ENCODE measurements around the gene PSMD4. TPM values are rescaled to one million over a fixed set of nuclear protein-coding genes. Genes with fewer than 3 reads are reported as not detected.

Gene PSMD4
- total and polyA plus RNA-seq, 2 donors (not counting 1 experiment from before 2014, with no cell fraction given) = 136 to 142 TPM

- Histone ChIP-seq H3K4me2 (replicated peaks; ENCODE audit: low read depth, low read length, poor library complexity, severe bottlenecking) (no peak overlapping the region), H3K36me3 (replicated peaks in 1 of 2; ENCODE audit: control extremely low read depth in 1 of 2, control insufficient read depth in 1 of 2, extremely low read depth in 1 of 2, insufficient read depth in 2 of 2, low read length in 1 of 2) (peaks cover 2 to 80% of the 10 kb centered on the region in 2 experiments), H3K79me2 (ENCODE audit: control insufficient read depth, insufficient read depth, low read length) (peaks cover 76% of the 10 kb centered on the region), H3K9ac (ENCODE audit: low read length) (no peak overlapping the region), H3K9me3 (ENCODE audit: control extremely low read depth in 1 of 3, control insufficient read depth in 2 of 3, insufficient read depth in 1 of 3, low read length in 2 of 3) (no peaks in the 10 kb centered on the region), H3K27ac (ENCODE audit: low read length in 2 of 2) (no peak overlapping the region), H3K4me1 (ENCODE audit: control insufficient read depth in 2 of 2, insufficient read depth in 2 of 2, low read length in 2 of 2) (no peaks in the 10 kb centered on the region), H3K27me3 (replicated peaks in 1 of 4; ENCODE audit: control extremely low read depth in 1 of 4, control insufficient read depth in 3 of 4, insufficient read depth in 4 of 4, low read length in 3 of 4) (no peaks in the 10 kb centered on the region), H3K4me3 (ENCODE audit: control extremely low read depth in 1 of 5, extremely low read depth in 1 of 5, insufficient read depth in 1 of 5, low read depth in 2 of 5, low read length in 4 of 5) (no peak overlapping the region), H4K20me1 (ENCODE audit: control insufficient read depth, insufficient read depth, low read length, poor library complexity, severe bottlenecking) (peaks cover 60% of the 10 kb centered on the region), H2AFZ (ENCODE audit: insufficient read depth, low read depth, low read length, poor library complexity, severe bottlenecking) (no peak overlapping the region)
- POLR2A ChIA-PET = no interaction called here
- ATAC-seq (ENCODE audit: low read depth) (no peak), DNase-seq (no peak)
- Mint-ChIP-seq H3K27me3 (no peaks in the 10 kb centered on the region), H3K4me3 (no peak overlapping the region), H3K4me1 (peaks cover 22% of the 10 kb centered on the region), H3K27ac (no peak overlapping the region), H3K9me3 (ENCODE audit: insufficient read depth) (no peaks in the 10 kb centered on the region)
- CTCF ChIA-PET = interaction anchor here (1.0 to 7.8 kb wide), 2 partner anchors 13 to 26 kb away, joined by 3 to 45 read pairs; no protein-coding TSS in a partner anchor
- TF ChIP-seq CTCF (IDR thresholded peaks at IDR 0.05) (no peak), EZH2 (IDR thresholded peaks at IDR 0.05; ENCODE audit: borderline replicate concordance, insufficient read depth, low read depth, low read length, poor library complexity, severe bottlenecking) (no peak)
- intact Hi-C loops (cut with micrococcal nuclease) = no loop called here
- 60% methylated on average over 1 of the region's 3 CpGs for WGBS (ENCODE audit: insufficient coverage)
Measured at GRCh38 chr1:151314137-151314875, 59.8 kb downstream of the PSMD4 start.

- no peaks in the 10 kb centered on the region for H3K27me3 ChIP-seq (replicated peaks in 1 of 4; ENCODE audit: control extremely low read depth in 1 of 4, control insufficient read depth in 3 of 4, insufficient read depth in 4 of 4, low read length in 3 of 4)
- intact Hi-C loops (cut with micrococcal nuclease) = no loop called here
- Mint-ChIP-seq H3K27ac (no peak overlapping the region), H3K27me3 (no peaks in the 10 kb centered on the region), H3K4me3 (no peak overlapping the region), H3K4me1 (peaks cover 27% of the 10 kb centered on the region), H3K9me3 (ENCODE audit: insufficient read depth) (no peaks in the 10 kb centered on the region)
- H3K79me2 ChIP-seq (ENCODE audit: control insufficient read depth, insufficient read depth, low read length) = peaks cover 78% of the 10 kb centered on the region
- H4K20me1 ChIP-seq (ENCODE audit: control insufficient read depth, insufficient read depth, low read length, poor library complexity, severe bottlenecking) = peaks cover 66% of the 10 kb centered on the region
- no peaks in the 10 kb centered on the region for H3K4me1 ChIP-seq (ENCODE audit: control insufficient read depth in 2 of 2, insufficient read depth in 2 of 2, low read length in 2 of 2)
- no peak for ATAC-seq (ENCODE audit: low read depth)
- H3K4me2 ChIP-seq (replicated peaks; ENCODE audit: low read depth, low read length, poor library complexity, severe bottlenecking) = no peak overlapping the region
- DNase-seq = no peak
- ChIA-PET CTCF (interaction anchor here (1.8 to 7.8 kb wide), 2 partner anchors 14 to 25 kb away, joined by 4 to 45 read pairs; no protein-coding TSS in a partner anchor), POLR2A (no interaction called here)
- H3K4me3 ChIP-seq (ENCODE audit: control extremely low read depth in 1 of 5, extremely low read depth in 1 of 5, insufficient read depth in 1 of 5, low read depth in 2 of 5, low read length in 4 of 5) = no peak overlapping the region
- H3K9me3 ChIP-seq (ENCODE audit: control extremely low read depth in 1 of 3, control insufficient read depth in 2 of 3, insufficient read depth in 1 of 3, low read length in 2 of 3) = no peaks in the 10 kb centered on the region
- TF ChIP-seq EZH2 (IDR thresholded peaks at IDR 0.05; ENCODE audit: borderline replicate concordance, insufficient read depth, low read depth, low read length, poor library complexity, severe bottlenecking) = no peak
- no peak for TF ChIP-seq CTCF (IDR thresholded peaks at IDR 0.05)
- H3K27ac ChIP-seq (ENCODE audit: low read length in 2 of 2) = no peak overlapping the region
- H3K36me3 ChIP-seq (replicated peaks in 1 of 2; ENCODE audit: control extremely low read depth in 1 of 2, control insufficient read depth in 1 of 2, extremely low read depth in 1 of 2, insufficient read depth in 2 of 2, low read length in 1 of 2) = peaks cover 6 to 81% of the 10 kb centered on the region in 2 experiments
- WGBS (ENCODE audit: insufficient coverage) = 96% methylated on average over 17 of the region's 17 CpGs
- no peak overlapping the region for H2AFZ ChIP-seq (ENCODE audit: insufficient read depth, low read depth, low read length, poor library complexity, severe bottlenecking)
- H3K9ac ChIP-seq (ENCODE audit: low read length) = no peak overlapping the region
Measured at GRCh38 chr1:151315565-151316235, 61.2 kb downstream of the PSMD4 start.

Measured in B cell (primary cell).